CD4-positive, alpha-beta T cell (primary cell): ENCODE measurements around the gene CLSTN2. TPM values are rescaled to one million over a fixed set of nuclear protein-coding genes. Genes with fewer than 3 reads are reported as not detected.

ENCODE experiments used
- ATAC-seq: fragments of 200-7000 bp; cut with Tn5 transposase; one replicate; pipeline ENCODE4 v1.10.0; 2022; ENCODE audit warnings: mild to moderate bottlenecking; ENCODE audit not compliant: poor library complexity
- CTCF ChIA-PET: fragments of 350-600 bp; sonication (Branson Sonifier 250); formaldehyde crosslinking; loops from one replicate; lab custom pipeline; 2021; ENCODE audit warnings: antibody characterized with exemption, inconsistent platforms; lab: Charles Lee
- POLR2A ChIA-PET: fragments of 350-600 bp; sonication (Branson Sonifier 250); formaldehyde crosslinking; loops from one replicate; lab custom pipeline; 2021; ENCODE audit warnings: antibody characterized with exemption, inconsistent platforms; lab: Charles Lee
- DNase-seq, 14 experiments: peaks; one replicate each; pipeline ENCODE4 v3.0.0-alpha.2; 2013 to 2020; ENCODE audit warnings: mixed read lengths in 2 of 14
- H3K27ac ChIP-seq, 2 donors: one replicate each; pipeline versions ENCODE4 v1.5.1 to v1.7.0; 2013; ENCODE audit warnings: low read length in 2 of 2, low read depth in 1 of 2, mild to moderate bottlenecking in 1 of 2
- H3K27me3 ChIP-seq, 2 experiments: 1 replicate in 1 of 2; 2 replicates in 1 of 2; pipeline versions ENCODE4 v1.6.1 to v1.7.0; 2013; ENCODE audit warnings: low read length in 2 of 2, control low read depth in 1 of 2, mild to moderate bottlenecking in 1 of 2, moderate library complexity in 1 of 2; ENCODE audit not compliant: insufficient read depth in 2 of 2, control insufficient read depth in 1 of 2
- H3K36me3 ChIP-seq: one replicate; pipeline ENCODE4 v1.6.1; 2013; ENCODE audit warnings: low read length, control low read depth; ENCODE audit not compliant: insufficient read depth
- H3K4me1 ChIP-seq: one replicate; pipeline ENCODE4 v1.6.1; 2013; ENCODE audit warnings: low read length, control low read depth; ENCODE audit not compliant: insufficient read depth
- H3K4me3 ChIP-seq: one replicate; pipeline ENCODE4 v1.5.1; 2013; ENCODE audit warnings: mild to moderate bottlenecking, low read length, moderate library complexity
- H3K9me3 ChIP-seq, 2 experiments: 1 replicate in 1 of 2; 2 replicates in 1 of 2; pipeline versions ENCODE4 v1.6.1 to v1.7.0; 2013; ENCODE audit warnings: low read length in 2 of 2, mild to moderate bottlenecking in 2 of 2, control low read depth in 1 of 2, moderate library complexity in 1 of 2; ENCODE audit not compliant: control insufficient read depth in 1 of 2, insufficient read depth in 1 of 2
- H3K27ac Mint-ChIP-seq: one replicate; pipeline ENCODE4 v1.8.0; 2020; ENCODE audit warnings: mixed read lengths
- H3K27me3 Mint-ChIP-seq: one replicate; pipeline ENCODE4 v1.8.0; 2021; ENCODE audit warnings: mixed read lengths
- H3K36me3 Mint-ChIP-seq: one replicate; pipeline ENCODE4 v1.8.0; 2021; ENCODE audit warnings: low read depth, mixed read lengths
- H3K4me1 Mint-ChIP-seq: one replicate; pipeline ENCODE4 v1.8.0; 2021; ENCODE audit warnings: low read depth, mixed read lengths
- H3K4me3 Mint-ChIP-seq: one replicate; pipeline ENCODE4 v1.8.0; 2020; ENCODE audit warnings: mild to moderate bottlenecking, mixed read lengths
- H3K9me3 Mint-ChIP-seq: one replicate; pipeline ENCODE4 v1.8.0; 2020; ENCODE audit warnings: mixed read lengths
- intact Hi-C, 2 experiments: fragments of 100-400 bp; cut with DNase I in 1 of 2; cut with micrococcal nuclease in 1 of 2; formaldehyde crosslinking; loops; one replicate each; pipeline versions ENCODE4 v1.15.1 to v1.9.0; 2023 to 2025; cut with DNase I, micrococcal nuclease
- total RNA-seq, 174 experiments: library from RNA in 2 of 174; stranded (reverse) in 2 of 174; gene quantifications; one replicate each; pipeline ENCODE4 v1.2.3 and lab custom pipeline; 2021 to 2026
- TF ChIP-seq, protein P1 (sequence below): fragments of 200-600 bp; IDR thresholded peaks from one replicate; pipeline ENCODE4 v1.8.0; 2022; ENCODE audit warnings: antibody characterized with exemption, mild to moderate bottlenecking

Gene CLSTN2
- total RNA-seq, 2 experiments from 2014 or later, result not detected

DNA sequence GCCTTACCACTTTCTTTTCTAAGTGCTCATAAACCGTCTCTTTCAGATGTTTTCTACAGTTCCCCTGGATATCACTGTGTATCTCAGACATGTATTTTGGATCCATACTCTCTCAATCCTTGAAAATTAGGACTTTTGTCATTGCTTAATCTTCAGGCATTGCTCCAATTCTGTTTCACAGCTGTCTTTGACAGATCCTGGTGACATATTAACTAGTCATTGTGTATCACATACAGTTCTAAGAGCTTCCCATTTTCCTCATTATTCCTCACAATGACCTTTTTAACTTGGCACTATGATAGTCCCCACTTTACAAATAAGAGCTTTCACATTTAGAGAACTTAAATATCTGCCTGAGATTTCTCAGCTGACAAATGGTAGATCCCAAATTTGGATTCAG, 151.7 kb downstream of the CLSTN2 start:
- ATAC-seq, result no peak
- no peaks in the 10 kb centered on the region for H3K36me3 ChIP-seq
- CTCF ChIA-PET, result no interaction called here
- peaks cover 18% of the 10 kb centered on the region for H3K27me3 Mint-ChIP-seq
- no peak for DNase-seq
- H3K27ac Mint-ChIP-seq, result no peak overlapping the region
- no peak overlapping the region for H3K4me3 ChIP-seq
- H3K4me1 Mint-ChIP-seq, result no peaks in the 10 kb centered on the region
- peaks cover 0 to 4% of the 10 kb centered on the region in 2 experiments for H3K27me3 ChIP-seq
- H3K36me3 Mint-ChIP-seq, result no peaks in the 10 kb centered on the region
- intact Hi-C loops, result no loop called here
- no peak overlapping the region for H3K27ac ChIP-seq
- H3K4me3 Mint-ChIP-seq, result no peak overlapping the region
- no peaks in the 10 kb centered on the region for H3K4me1 ChIP-seq
- TF ChIP-seq, protein P1, sequence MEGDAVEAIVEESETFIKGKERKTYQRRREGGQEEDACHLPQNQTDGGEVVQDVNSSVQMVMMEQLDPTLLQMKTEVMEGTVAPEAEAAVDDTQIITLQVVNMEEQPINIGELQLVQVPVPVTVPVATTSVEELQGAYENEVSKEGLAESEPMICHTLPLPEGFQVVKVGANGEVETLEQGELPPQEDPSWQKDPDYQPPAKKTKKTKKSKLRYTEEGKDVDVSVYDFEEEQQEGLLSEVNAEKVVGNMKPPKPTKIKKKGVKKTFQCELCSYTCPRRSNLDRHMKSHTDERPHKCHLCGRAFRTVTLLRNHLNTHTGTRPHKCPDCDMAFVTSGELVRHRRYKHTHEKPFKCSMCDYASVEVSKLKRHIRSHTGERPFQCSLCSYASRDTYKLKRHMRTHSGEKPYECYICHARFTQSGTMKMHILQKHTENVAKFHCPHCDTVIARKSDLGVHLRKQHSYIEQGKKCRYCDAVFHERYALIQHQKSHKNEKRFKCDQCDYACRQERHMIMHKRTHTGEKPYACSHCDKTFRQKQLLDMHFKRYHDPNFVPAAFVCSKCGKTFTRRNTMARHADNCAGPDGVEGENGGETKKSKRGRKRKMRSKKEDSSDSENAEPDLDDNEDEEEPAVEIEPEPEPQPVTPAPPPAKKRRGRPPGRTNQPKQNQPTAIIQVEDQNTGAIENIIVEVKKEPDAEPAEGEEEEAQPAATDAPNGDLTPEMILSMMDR, result no peak
- H3K9me3 ChIP-seq, result no peaks in the 10 kb centered on the region
- POLR2A ChIA-PET, result no interaction called here
- H3K9me3 Mint-ChIP-seq, result no peaks in the 10 kb centered on the region

DNA sequence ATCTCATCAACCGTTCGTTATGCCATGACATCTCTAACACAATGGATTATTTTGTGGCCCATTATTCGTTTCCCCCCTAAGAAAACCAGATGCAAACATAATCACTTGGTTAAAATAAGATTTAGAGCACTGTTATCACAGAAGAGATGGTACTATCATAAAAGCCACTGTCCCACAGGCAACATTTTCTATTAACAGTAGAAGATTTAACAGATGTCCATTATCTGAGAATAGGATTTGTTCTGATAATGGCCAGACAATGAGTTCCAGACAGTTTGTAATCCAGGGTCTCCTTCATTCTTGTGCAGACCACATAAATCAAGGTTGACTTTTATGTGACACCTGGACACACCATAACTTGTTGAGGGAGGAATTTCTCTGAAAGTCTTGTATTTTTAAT, 153.1 kb downstream of the CLSTN2 start:
- Histone ChIP-seq H3K27me3 (peaks cover 0 to 4% of the 10 kb centered on the region in 2 experiments), H3K4me1 (no peaks in the 10 kb centered on the region), H3K36me3 (no peaks in the 10 kb centered on the region), H3K9me3 (peaks cover 0 to 8% of the 10 kb centered on the region in 2 experiments), H3K4me3 (no peak overlapping the region), H3K27ac (no peak overlapping the region)
- ATAC-seq, result no peak
- no peak for DNase-seq
- no peaks in the 10 kb centered on the region for H3K36me3 Mint-ChIP-seq
- intact Hi-C loops, result no loop called here
- no peak overlapping the region for H3K27ac Mint-ChIP-seq
- peaks cover 18% of the 10 kb centered on the region for H3K27me3 Mint-ChIP-seq
- TF ChIP-seq, protein P1, result no peak
- ChIA-PET POLR2A (no interaction called here), CTCF (no interaction called here)
- H3K4me3 Mint-ChIP-seq, result no peak overlapping the region
- H3K9me3 Mint-ChIP-seq, result no peaks in the 10 kb centered on the region
- H3K4me1 Mint-ChIP-seq, result no peaks in the 10 kb centered on the region

DNA sequence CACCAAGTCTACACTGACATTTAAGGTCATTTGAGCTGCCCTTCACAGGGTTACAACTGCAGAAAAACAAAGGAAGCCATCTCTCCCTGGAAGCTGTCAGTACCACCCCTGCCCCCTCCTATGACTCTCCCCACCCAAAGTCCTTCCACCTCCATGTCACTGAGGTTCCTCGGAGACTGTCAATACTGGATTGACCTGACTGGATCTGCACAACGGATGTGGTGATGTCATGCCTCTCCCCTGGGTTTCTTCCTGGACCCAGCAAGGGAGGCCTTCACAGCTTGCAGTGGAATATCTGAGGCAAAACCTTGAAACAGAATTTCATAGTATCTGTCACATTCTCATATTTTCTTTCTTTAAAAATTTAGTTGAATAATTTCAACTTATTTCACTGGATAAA, 153.5 kb downstream of the CLSTN2 start:
- H3K4me3 Mint-ChIP-seq, result no peak overlapping the region

More for the DNA sequence above, 153.5 kb downstream of the CLSTN2 start:
- Mint-ChIP-seq H3K4me1 (no peaks in the 10 kb centered on the region), H3K9me3 (no peaks in the 10 kb centered on the region), H3K27ac (no peak overlapping the region), H3K27me3 (peaks cover 18% of the 10 kb centered on the region), H3K36me3 (no peaks in the 10 kb centered on the region)
- POLR2A ChIA-PET, result no interaction called here
- H3K4me1 ChIP-seq, result no peaks in the 10 kb centered on the region
- DNase-seq, result no peak
- intact Hi-C loops, result no loop called here
- no peak overlapping the region for H3K27ac ChIP-seq
- ATAC-seq, result no peak
- CTCF ChIA-PET, result no interaction called here
- no peaks in the 10 kb centered on the region for H3K36me3 ChIP-seq
- no peak overlapping the region for H3K4me3 ChIP-seq
- peaks cover 0 to 4% of the 10 kb centered on the region in 2 experiments for H3K27me3 ChIP-seq
- H3K9me3 ChIP-seq, result peaks cover 0 to 9% of the 10 kb centered on the region in 2 experiments
- TF ChIP-seq, protein P1, result no peak
